MCF 10A (cell line): Measurements from ENCODE around the gene WDR31. TPM values are rescaled to one million over a fixed set of nuclear protein-coding genes. Genes with fewer than 3 reads are reported as not detected.

ENCODE experiments used
- Bru-seq: library from RNA; stranded (reverse); fragments of 400-500 nt; gene quantifications from one replicate; lab custom pipeline; 2021; lab: Mats Ljungman, UMichigan
- BruChase-seq, 2 experiments: library from RNA; stranded (reverse); fragments of 400-500 nt; gene quantifications; one replicate each; lab custom pipeline; 2021; lab: Mats Ljungman, UMichigan
- BruUV-seq: library from RNA; stranded (reverse); fragments of 400-500 nt; replicated peaks from 2 replicates; lab custom pipeline; 2021; lab: Mats Ljungman, UMichigan
- CTCF ChIA-PET: fragments of 300-600 bp; sonication (Branson Sonifier 250); formaldehyde crosslinking; extraction: SDS; loops from one replicate; lab custom pipeline; 2021; ENCODE audit warnings: antibody characterized with exemption, inconsistent platforms; lab: Yijun Ruan, JAX
- POLR2A ChIA-PET: fragments of 300-600, 350-650 bp; sonication (Branson Sonifier 250); formaldehyde crosslinking; extraction: SDS; loops from one replicate; lab custom pipeline; 2020; ENCODE audit warnings: antibody characterized with exemption, inconsistent platforms; lab: Yijun Ruan, JAX
- DNase-seq: peaks from one replicate; pipeline ENCODE4 v3.0.0-alpha.2; 2018; ENCODE audit not compliant: unreplicated experiment
- H3K27ac Mint-ChIP-seq: one replicate; pipeline ENCODE4 v1.8.0; 2022; ENCODE audit warnings: mild to moderate bottlenecking, low read depth, mixed read lengths; ENCODE audit not compliant: unreplicated experiment
- H3K27me3 Mint-ChIP-seq: one replicate; pipeline ENCODE4 v1.8.0; 2022; ENCODE audit warnings: mixed read lengths; ENCODE audit not compliant: insufficient read depth, unreplicated experiment
- H3K36me3 Mint-ChIP-seq: one replicate; pipeline ENCODE4 v1.8.0; 2022; ENCODE audit warnings: mild to moderate bottlenecking, moderate library complexity, mixed read lengths; ENCODE audit not compliant: insufficient read depth, unreplicated experiment
- H3K4me1 Mint-ChIP-seq: one replicate; pipeline ENCODE4 v1.8.0; 2022; ENCODE audit warnings: mixed read lengths; ENCODE audit not compliant: insufficient read depth, unreplicated experiment
- H3K4me3 Mint-ChIP-seq: one replicate; pipeline ENCODE4 v1.8.0; 2022; ENCODE audit warnings: mild to moderate bottlenecking, moderate library complexity, mixed read lengths; ENCODE audit not compliant: unreplicated experiment
- H3K9me3 Mint-ChIP-seq: one replicate; pipeline ENCODE4 v1.8.0; 2022; ENCODE audit warnings: mixed read lengths; ENCODE audit not compliant: unreplicated experiment
- intact Hi-C: fragments of 100-400 bp; cut with micrococcal nuclease; formaldehyde crosslinking; loops from 2 replicates; pipeline ENCODE4 v1.14.1; 2022
- long read RNA-seq: library from polyadenylated mRNA; stranded (forward); transcript quantifications from one replicate; pipeline ENCODE4 v2.0.0, GENCODE V29; 2022
- total RNA-seq: library from RNA; stranded (reverse); gene quantifications from 2 replicates; pipeline ENCODE4 v1.2.3, GENCODE V29; 2022
- TF ChIP-seq, protein P1 (sequence below): fragments of 200-600 bp; IDR thresholded peaks from one replicate; pipeline ENCODE4 v1.8.0; 2022; ENCODE audit warnings: antibody characterized with exemption, mild to moderate bottlenecking; ENCODE audit not compliant: unreplicated experiment

The WDR31 gene
- total RNA-seq (2.3 and 2.9 TPM in 2 replicates), Bru-seq, nascent RNA (percentile 47 among the genes with signal in this experiment), BruChase-seq, experiment 1, labeled RNA remaining after a 6-hour chase (percentile 49 among the genes with signal in this experiment), BruChase-seq, experiment 2, labeled RNA remaining after a 2-hour chase (percentile 46 among the genes with signal in this experiment)
- long read RNA-seq = 0 reads

DNA sequence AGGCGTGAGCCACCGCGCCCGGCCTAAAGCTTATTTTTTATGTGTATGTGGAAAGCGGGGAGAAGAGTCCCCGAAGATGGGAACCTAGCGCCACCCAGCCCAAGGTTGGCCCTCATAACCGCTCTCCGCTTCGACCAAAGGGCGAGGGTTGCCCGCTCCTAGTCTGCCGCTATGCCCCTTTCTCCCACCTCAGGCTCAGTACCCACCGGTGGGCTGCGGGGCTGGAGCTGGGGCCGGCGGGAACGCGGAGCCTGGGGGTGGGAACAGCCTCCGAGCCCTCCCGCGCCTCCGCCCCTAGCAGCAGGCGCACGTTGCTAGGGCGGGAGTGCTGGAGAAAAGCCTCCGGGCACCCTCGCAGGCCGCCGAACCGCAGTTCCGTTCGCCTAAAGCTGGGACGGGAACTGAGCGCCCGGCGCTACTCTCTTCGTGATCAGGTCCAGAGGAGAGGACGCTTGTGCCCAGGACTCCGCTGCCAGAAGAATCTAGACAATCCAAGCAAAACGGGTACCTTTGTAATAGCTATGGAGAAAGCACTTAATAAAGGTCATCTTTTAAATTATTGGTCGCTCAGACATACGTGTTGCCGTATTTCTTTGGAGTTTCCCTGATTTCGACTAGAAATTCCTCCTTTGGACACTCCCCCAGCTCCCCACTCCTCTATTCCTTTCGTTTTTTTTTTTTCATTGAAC, at the start of gene WDR31:
Gene WDR31, minus strand, starts transcription at position 265 of the 689 bp plus-strand sequence. CDS start 8,253 bp downstream, outside the sequence.
- peak; percentile 82 for DNase-seq
- POLR2A ChIA-PET = interaction anchor here (0.6 to 2.1 kb wide), 12 partner anchors 8 to 189 kb away, joined by 3 to 20 read pairs (median 4); partner anchors contain the start of genes ALAD, BSPRY, C9orf43 and CDC26
- no TSS peak for BruUV-seq

DNA sequence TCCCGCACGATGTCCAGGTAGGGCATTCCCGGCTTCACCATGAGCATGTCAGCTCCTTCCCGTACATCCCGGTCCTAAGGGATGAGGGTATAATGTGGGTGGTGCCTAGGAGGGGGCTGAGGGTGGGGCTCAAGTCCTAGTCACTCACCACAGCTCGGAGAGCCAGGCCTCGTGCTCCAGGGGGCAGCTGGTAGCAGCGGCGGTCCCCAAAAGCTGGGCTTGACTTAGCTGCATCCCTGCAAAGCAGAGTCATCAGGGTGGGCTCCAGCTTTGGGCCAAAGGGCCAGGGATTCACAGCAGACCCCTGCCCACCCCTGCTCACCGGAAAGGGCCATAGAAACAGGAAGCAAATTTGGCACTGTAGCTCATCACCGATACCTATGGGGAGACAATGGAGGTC, 49.4 kb upstream of the WDR31 start:
- Mint-ChIP-seq H3K27me3 (no peaks in the 10 kb centered on the region), H3K27ac (no peak overlapping the region), H3K9me3 (no peaks in the 10 kb centered on the region), H3K36me3 (no peaks in the 10 kb centered on the region), H3K4me1 (no peaks in the 10 kb centered on the region), H3K4me3 (no peak overlapping the region)
- POLR2A ChIA-PET = no interaction called here
- no TSS peak for BruUV-seq
- TF ChIP-seq, protein P1, sequence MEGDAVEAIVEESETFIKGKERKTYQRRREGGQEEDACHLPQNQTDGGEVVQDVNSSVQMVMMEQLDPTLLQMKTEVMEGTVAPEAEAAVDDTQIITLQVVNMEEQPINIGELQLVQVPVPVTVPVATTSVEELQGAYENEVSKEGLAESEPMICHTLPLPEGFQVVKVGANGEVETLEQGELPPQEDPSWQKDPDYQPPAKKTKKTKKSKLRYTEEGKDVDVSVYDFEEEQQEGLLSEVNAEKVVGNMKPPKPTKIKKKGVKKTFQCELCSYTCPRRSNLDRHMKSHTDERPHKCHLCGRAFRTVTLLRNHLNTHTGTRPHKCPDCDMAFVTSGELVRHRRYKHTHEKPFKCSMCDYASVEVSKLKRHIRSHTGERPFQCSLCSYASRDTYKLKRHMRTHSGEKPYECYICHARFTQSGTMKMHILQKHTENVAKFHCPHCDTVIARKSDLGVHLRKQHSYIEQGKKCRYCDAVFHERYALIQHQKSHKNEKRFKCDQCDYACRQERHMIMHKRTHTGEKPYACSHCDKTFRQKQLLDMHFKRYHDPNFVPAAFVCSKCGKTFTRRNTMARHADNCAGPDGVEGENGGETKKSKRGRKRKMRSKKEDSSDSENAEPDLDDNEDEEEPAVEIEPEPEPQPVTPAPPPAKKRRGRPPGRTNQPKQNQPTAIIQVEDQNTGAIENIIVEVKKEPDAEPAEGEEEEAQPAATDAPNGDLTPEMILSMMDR = no peak
- DNase-seq = no peak
- intact Hi-C loops = no loop called here
- CTCF ChIA-PET = interaction anchor here (0.6 to 0.9 kb wide), 5 partner anchors 12 to 702 kb away, joined by 3 to 4 read pairs (median 3); partner anchors contain the start of gene CDC26

More for the DNA sequence above, at the start of gene WDR31:
- H3K27ac Mint-ChIP-seq = peak within 1 kb of the TSS; percentile 76
- no peaks in the 10 kb centered on the region for H3K27me3 Mint-ChIP-seq
- peak within 1 kb of the TSS; percentile 80 for H3K4me3 Mint-ChIP-seq
- no peaks in the 10 kb centered on the region for H3K9me3 Mint-ChIP-seq
- TF ChIP-seq, protein P1 = no peak
- intact Hi-C loops = no loop called here
- H3K4me1 Mint-ChIP-seq = peaks cover 20% of the 10 kb centered on the region
- H3K36me3 Mint-ChIP-seq = no peaks in the 10 kb centered on the region
- CTCF ChIA-PET = interaction anchor here (0.6 to 2.1 kb wide), 14 partner anchors 9 to 1254 kb away, joined by 3 to 9 read pairs (median 4); partner anchors contain the start of genes ALAD and BSPRY

DNA sequence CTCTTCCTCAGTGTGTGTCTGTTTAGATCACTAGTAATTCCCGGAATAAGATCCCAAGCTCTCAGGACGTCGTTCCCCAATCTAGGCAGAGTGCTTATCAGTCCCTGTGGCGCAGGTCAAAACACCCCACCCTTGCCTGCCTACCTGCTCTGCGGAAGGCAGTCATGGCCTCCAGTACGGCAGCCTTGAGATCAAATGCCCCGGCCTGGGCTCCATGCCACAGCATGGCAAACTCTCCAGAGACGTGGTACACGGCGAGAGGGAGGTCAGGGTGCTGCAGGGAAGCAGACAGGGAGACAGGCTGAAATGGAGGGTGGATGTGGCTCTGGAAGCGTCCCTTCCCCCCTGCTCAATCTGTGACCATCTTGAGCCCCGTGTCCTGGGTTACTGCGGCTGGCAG, 48.8 kb upstream of the WDR31 start:
- no peaks in the 10 kb centered on the region for H3K9me3 Mint-ChIP-seq
- CTCF ChIA-PET = interaction anchor here (0.6 to 1.0 kb wide), 2 partner anchors 12 to 423 kb away, joined by 4 read pairs; partner anchors contain the start of gene ALAD
- intact Hi-C loops = no loop called here
- no peaks in the 10 kb centered on the region for H3K36me3 Mint-ChIP-seq
- no TSS peak for BruUV-seq
- no peaks in the 10 kb centered on the region for H3K4me1 Mint-ChIP-seq
- no peak overlapping the region for H3K4me3 Mint-ChIP-seq
- TF ChIP-seq, protein P1 = no peak
- H3K27ac Mint-ChIP-seq = no peak overlapping the region
- DNase-seq = no peak
- H3K27me3 Mint-ChIP-seq = no peaks in the 10 kb centered on the region
- POLR2A ChIA-PET = no interaction called here
